GM18526 (cell line): Measurements from ENCODE around the gene LDLRAD3.

Experiments used
- POLR2A ChIP-seq: IDR thresholded peaks from 3 replicates; pipeline ENCODE4 v1.6.1; 2011; ENCODE audit not compliant: insufficient read length; ENCODE audit errors: extremely low read depth

The LDLRAD3 gene

GRCh38 chr11:36222831-36223635, 279.2 kb downstream of the LDLRAD3 start:
- TF ChIP-seq POLR2A, result no peak

- TF ChIP-seq POLR2A, result no peak
Measured at GRCh38 chr11:36224209-36224882, 280.5 kb downstream of the LDLRAD3 start.

GRCh38 chr11:36227044-36227443, 283.2 kb downstream of the LDLRAD3 start:
- no peak for TF ChIP-seq POLR2A

- TF ChIP-seq POLR2A, result no peak
Measured at GRCh38 chr11:36228689-36229088, 284.8 kb downstream of the LDLRAD3 start.

GRCh38 chr11:36229091-36229705, 285.3 kb downstream of the LDLRAD3 start:
- no peak for TF ChIP-seq POLR2A

GRCh38 chr11:36230779-36231699, 287.2 kb downstream of the LDLRAD3 start:
- TF ChIP-seq POLR2A, result no peak

GRCh38 chr11:36233204-36233603, 289.3 kb downstream of the LDLRAD3 start:
- TF ChIP-seq POLR2A, result no peak

GRCh38 chr11:36234825-36235224, 291.0 kb downstream of the LDLRAD3 start:
- TF ChIP-seq POLR2A, result no peak

GRCh38 chr11:36235750-36236149, 291.9 kb downstream of the LDLRAD3 start:
- no peak for TF ChIP-seq POLR2A

- no peak for TF ChIP-seq POLR2A
Measured at GRCh38 chr11:36237391-36237790, 293.5 kb downstream of the LDLRAD3 start.

- no peak for TF ChIP-seq POLR2A
Measured at GRCh38 chr11:36238036-36238631, 294.3 kb downstream of the LDLRAD3 start.

- TF ChIP-seq POLR2A, result no peak
Measured at GRCh38 chr11:36238881-36239280, 295.0 kb downstream of the LDLRAD3 start.

- no peak for TF ChIP-seq POLR2A
Measured at GRCh38 chr11:36239636-36240035, 295.8 kb downstream of the LDLRAD3 start.

GRCh38 chr11:36240173-36240572, 296.3 kb downstream of the LDLRAD3 start:
- TF ChIP-seq POLR2A, result no peak

GRCh38 chr11:36240801-36241200, 296.9 kb downstream of the LDLRAD3 start:
- no peak for TF ChIP-seq POLR2A
